GDM1 (cell line): Measurements from ENCODE around the gene JADE3.

Experiments
- DNase-seq: peaks from one replicate; lab custom pipeline; 2025; lab: John Stamatoyannopoulos, UW

The JADE3 gene

GRCh38 chrX:47026198-47026597 is 114.0 kb downstream of the JADE3 start:
- DNase-seq, result no peak

- DNase-seq, result peak; percentile 11
These were observed 118.1 kb downstream of the JADE3 start for GRCh38 chrX:47030339-47030738.

GRCh38 chrX:47047989-47048388 is 135.8 kb downstream of the JADE3 start:
- no peak for DNase-seq

GRCh38 chrX:47059142-47059874 is 147.1 kb downstream of the JADE3 start:
- no peak for DNase-seq

- DNase-seq, result no peak
These were observed 148.5 kb downstream of the JADE3 start for GRCh38 chrX:47060708-47061107.

- DNase-seq, result no peak
These were observed 149.2 kb downstream of the JADE3 start for GRCh38 chrX:47061238-47061919.

- DNase-seq, result no peak
These were observed 151.0 kb downstream of the JADE3 start for GRCh38 chrX:47063179-47063578.

GRCh38 chrX:47068214-47068613 is 156.0 kb downstream of the JADE3 start:
- DNase-seq, result no peak

- DNase-seq, result no peak
These were observed 156.5 kb downstream of the JADE3 start for GRCh38 chrX:47068720-47069119.

- DNase-seq, result no peak
These were observed 166.2 kb downstream of the JADE3 start, which contains the start of gene RGN for GRCh38 chrX:47078129-47079043. RGN (plus strand) TSS chrX:47078443; CDS start chrX:47081145, 2,702 bp downstream.

GRCh38 chrX:47080215-47080914 is 168.1 kb downstream of the JADE3 start:
- no peak for DNase-seq

GRCh38 chrX:47080915-47081236 is 168.7 kb downstream of the JADE3 start:
- no peak for DNase-seq

- no peak for DNase-seq
These were observed 179.0 kb downstream of the JADE3 start for GRCh38 chrX:47091149-47091775.

GRCh38 chrX:47093248-47093647 is 181.0 kb downstream of the JADE3 start:
- DNase-seq, result no peak

- DNase-seq, result no peak
These were observed 181.6 kb downstream of the JADE3 start for GRCh38 chrX:47093860-47094259.

- DNase-seq, result no peak
These were observed 184.8 kb downstream of the JADE3 start for GRCh38 chrX:47097018-47097417.

GRCh38 chrX:47098338-47099094 is 186.3 kb downstream of the JADE3 start:
- no peak for DNase-seq

GRCh38 chrX:47101206-47101605 is 189.0 kb downstream of the JADE3 start:
- no peak for DNase-seq
